Liver (tissue), 9 donors: ENCODE measurements around the gene B4GALNT3. TPM values are rescaled to one million over a fixed set of nuclear protein-coding genes. Genes with fewer than 3 reads are reported as not detected.

Source experiments
- DNase-seq: peaks from one replicate; pipeline ENCODE4 v3.0.0-alpha.2; 2017; ENCODE audit warnings: low spot score
- H3K27ac ChIP-seq, 2 donors: one replicate each; pipeline ENCODE4 v1.7.0; 2013; ENCODE audit warnings: inconsistent platforms in 2 of 2, low read length in 2 of 2, control low read depth in 1 of 2, low read depth in 1 of 2, mild to moderate bottlenecking in 1 of 2
- H3K27me3 ChIP-seq, 4 donors: one replicate each; pipeline versions ENCODE4 v1.6.1 to v1.7.0; 2013; ENCODE audit warnings: low read length in 3 of 4, inconsistent platforms in 1 of 4, mild to moderate bottlenecking in 1 of 4, moderate library complexity in 1 of 4; ENCODE audit not compliant: control insufficient read depth in 4 of 4, insufficient read depth in 4 of 4
- H3K36me3 ChIP-seq, 4 donors: one replicate each; pipeline versions ENCODE4 v1.6.1 to v1.7.0; 2013; ENCODE audit warnings: low read length in 3 of 4, mild to moderate bottlenecking in 3 of 4, low read depth in 1 of 4, moderate library complexity in 1 of 4; ENCODE audit not compliant: control insufficient read depth in 4 of 4, insufficient read depth in 3 of 4
- H3K4me1 ChIP-seq, 4 donors: one replicate each; pipeline versions ENCODE4 v1.6.1 to v1.7.0; 2013; ENCODE audit warnings: low read length in 3 of 4, mild to moderate bottlenecking in 3 of 4, moderate library complexity in 1 of 4; ENCODE audit not compliant: control insufficient read depth in 4 of 4, insufficient read depth in 4 of 4
- H3K4me3 ChIP-seq, 3 donors: one replicate each; pipeline versions ENCODE4 v1.6.1 to v1.7.0; 2013; ENCODE audit warnings: low read length in 3 of 3, control low read depth in 1 of 3, low read depth in 1 of 3, mild to moderate bottlenecking in 1 of 3
- H3K9ac ChIP-seq, 2 donors: one replicate each; pipeline ENCODE4 v1.7.0; 2013; ENCODE audit warnings: low read length in 2 of 2, mild to moderate bottlenecking in 2 of 2, moderate library complexity in 2 of 2, control low read depth in 1 of 2, low read depth in 1 of 2
- H3K9me3 ChIP-seq, 4 donors: one replicate each; pipeline versions ENCODE4 v1.6.1 to v1.7.0; 2013; ENCODE audit warnings: low read length in 3 of 4; ENCODE audit not compliant: control insufficient read depth in 4 of 4
- EGR1 ChIP-seq, 2 donors: IDR thresholded peaks; 2 replicates each; pipeline ENCODE4 v1.6.1; 2016 to 2018; ENCODE audit warnings: antibody characterized with exemption in 2 of 2, low read depth in 2 of 2
- FOXA1 ChIP-seq: IDR thresholded peaks from 2 replicates; pipeline ENCODE4 v1.6.1; 2016; ENCODE audit warnings: antibody characterized with exemption
- FOXA2 ChIP-seq: IDR thresholded peaks from 2 replicates; pipeline ENCODE4 v1.6.1; 2016; ENCODE audit warnings: antibody characterized with exemption
- HNF4A ChIP-seq, 2 donors: conservative IDR thresholded peaks; 2 replicates each; pipeline ENCODE4 v1.6.1; 2016; ENCODE audit warnings: antibody characterized with exemption in 2 of 2, mild to moderate bottlenecking in 2 of 2
- HNF4G ChIP-seq: IDR thresholded peaks from 2 replicates; pipeline ENCODE4 v1.6.1; 2016; ENCODE audit warnings: antibody characterized with exemption
- JUND ChIP-seq, 2 donors: IDR thresholded peaks; 2 replicates each; pipeline ENCODE4 v1.6.1; 2016; ENCODE audit warnings: antibody characterized with exemption in 2 of 2
- NR2F2 ChIP-seq: IDR thresholded peaks from 2 replicates; pipeline ENCODE4 v1.6.1; 2016; ENCODE audit warnings: antibody characterized with exemption
- SP1 ChIP-seq: IDR thresholded peaks from 2 replicates; pipeline ENCODE4 v1.6.1; 2018; ENCODE audit warnings: antibody characterized with exemption, mild to moderate bottlenecking
- TAF1 ChIP-seq: conservative IDR thresholded peaks from 2 replicates; pipeline ENCODE4 v1.6.1; 2016; ENCODE audit warnings: antibody characterized with exemption, mild to moderate bottlenecking
- YY1 ChIP-seq: IDR thresholded peaks from 2 replicates; pipeline ENCODE4 v1.6.1; 2016; ENCODE audit warnings: antibody characterized with exemption, mild to moderate bottlenecking
- WGBS: extraction: QIAGEN DNeasy Blood & Tissue Kit; methylation state at CpG from one replicate; pipeline ENCODE4 v1.1.7; 2013; 5-methylcytosine and 5-hydroxymethylcytosine counted together
- polyA plus RNA-seq, 2 donors: library from polyadenylated mRNA; stranded (reverse) in 1 of 2; unstranded in 1 of 2; fragments of 200-250 nt in 1 of 2; fragments of >200 nt in 1 of 2; fragmentation: Nextera tagmentation in 1 of 2; extraction: Ambion mirVana in 1 of 2; gene quantifications; one replicate each; pipeline versions ENCODE4 v1.2.1 to v1.2.3, GENCODE V29; 2013 to 2015
- total RNA-seq, 2 donors: library from RNA; depleted of rRNA; stranded (reverse); fragments of >200 nt; gene quantifications; one replicate each; pipeline ENCODE4 v1.2.3, GENCODE V29; 2014
- TF ChIP-seq, protein P1 (sequence below): IDR thresholded peaks from 2 replicates; pipeline ENCODE4 v1.6.1; 2016; ENCODE audit warnings: antibody characterized with exemption
- TF ChIP-seq, protein P2 (sequence below): IDR thresholded peaks from 2 replicates; pipeline ENCODE4 v1.6.1; 2016; ENCODE audit warnings: antibody characterized with exemption
- TF ChIP-seq, protein P3 (sequence below): IDR thresholded peaks from 2 replicates; pipeline ENCODE4 v1.6.1; 2016; ENCODE audit warnings: antibody characterized with exemption
- TF ChIP-seq, protein P4 (sequence below): fragments of 150-350 bp; IDR thresholded peaks from 2 replicates; pipeline ENCODE4 v1.5.1; 2017; ENCODE audit warnings: improper control_type of control experiment, low read depth, low read length; ENCODE audit not compliant: missing input control
- donor health status: healthy.
- donor health status: healthy.
- donor health status: healthy.
- donor health status: healthy.
- donor health status: healthy.

B4GALNT3 gene
- total and polyA plus RNA-seq, 4 donors: 0.09 to 0.25 (median 0.14) TPM; not detected in 1

- TF ChIP-seq, protein P1, sequence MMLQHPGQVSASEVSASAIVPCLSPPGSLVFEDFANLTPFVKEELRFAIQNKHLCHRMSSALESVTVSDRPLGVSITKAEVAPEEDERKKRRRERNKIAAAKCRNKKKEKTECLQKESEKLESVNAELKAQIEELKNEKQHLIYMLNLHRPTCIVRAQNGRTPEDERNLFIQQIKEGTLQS: no peak
- no peak for TF ChIP-seq SP1
- TF ChIP-seq TAF1: no peak
- no peak for TF ChIP-seq JUND (IDR thresholded peaks at IDR 0.05)
- TF ChIP-seq EGR1 (IDR thresholded peaks at IDR 0.05; ENCODE audit: low read depth in 2 of 2): no peak
- no peak for TF ChIP-seq FOXA2
- no peak for TF ChIP-seq FOXA1
Measured at GRCh38 chr12:505221-505620, 45.5 kb downstream of the B4GALNT3 start (continued).

DNA sequence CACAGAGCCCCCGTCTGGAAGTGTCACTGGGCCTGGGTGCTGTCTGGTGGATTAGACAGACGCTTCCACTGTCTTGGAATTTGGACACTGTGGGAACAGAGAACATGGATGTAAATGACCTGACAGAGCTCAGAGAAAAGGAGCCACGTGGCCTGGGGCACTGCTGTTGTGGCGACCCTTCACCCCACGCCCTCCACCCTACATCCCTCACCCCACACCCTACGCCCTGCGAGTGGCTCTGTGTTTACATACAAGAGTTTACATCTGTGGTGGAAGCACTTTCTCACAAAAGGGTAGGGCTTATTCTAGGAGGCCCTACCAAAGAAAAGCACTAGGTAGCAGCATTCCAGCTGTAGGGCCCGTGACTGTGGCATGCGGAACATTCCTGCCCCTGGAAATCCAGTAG lies 47.7 kb downstream of the B4GALNT3 start:
- Histone ChIP-seq H3K27me3 (peaks cover 0 to 3% (median 0%) of the 10 kb centered on the region in 4 donors), H3K27ac (no peak overlapping the region), H3K4me1 (no peaks in the 10 kb centered on the region), H3K9me3 (no peaks in the 10 kb centered on the region), H3K4me3 (no peak overlapping the region), H3K9ac (no peak overlapping the region), H3K36me3 (no peaks in the 10 kb centered on the region)
- no peak for TF ChIP-seq YY1
- TF ChIP-seq TAF1: no peak
- TF ChIP-seq, protein P1: no peak
- TF ChIP-seq HNF4G: no peak
- no peak for TF ChIP-seq HNF4A (conservative IDR thresholded peaks at IDR 0.05)
- TF ChIP-seq, protein P2, sequence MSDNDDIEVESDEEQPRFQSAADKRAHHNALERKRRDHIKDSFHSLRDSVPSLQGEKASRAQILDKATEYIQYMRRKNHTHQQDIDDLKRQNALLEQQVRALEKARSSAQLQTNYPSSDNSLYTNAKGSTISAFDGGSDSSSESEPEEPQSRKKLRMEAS: no peak
- TF ChIP-seq NR2F2: no peak
- TF ChIP-seq, protein P3, sequence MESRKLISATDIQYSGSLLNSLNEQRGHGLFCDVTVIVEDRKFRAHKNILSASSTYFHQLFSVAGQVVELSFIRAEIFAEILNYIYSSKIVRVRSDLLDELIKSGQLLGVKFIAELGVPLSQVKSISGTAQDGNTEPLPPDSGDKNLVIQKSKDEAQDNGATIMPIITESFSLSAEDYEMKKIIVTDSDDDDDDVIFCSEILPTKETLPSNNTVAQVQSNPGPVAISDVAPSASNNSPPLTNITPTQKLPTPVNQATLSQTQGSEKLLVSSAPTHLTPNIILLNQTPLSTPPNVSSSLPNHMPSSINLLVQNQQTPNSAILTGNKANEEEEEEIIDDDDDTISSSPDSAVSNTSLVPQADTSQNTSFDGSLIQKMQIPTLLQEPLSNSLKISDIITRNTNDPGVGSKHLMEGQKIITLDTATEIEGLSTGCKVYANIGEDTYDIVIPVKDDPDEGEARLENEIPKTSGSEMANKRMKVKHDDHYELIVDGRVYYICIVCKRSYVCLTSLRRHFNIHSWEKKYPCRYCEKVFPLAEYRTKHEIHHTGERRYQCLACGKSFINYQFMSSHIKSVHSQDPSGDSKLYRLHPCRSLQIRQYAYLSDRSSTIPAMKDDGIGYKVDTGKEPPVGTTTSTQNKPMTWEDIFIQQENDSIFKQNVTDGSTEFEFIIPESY: no peak
- no peak for TF ChIP-seq JUND (IDR thresholded peaks at IDR 0.05)
- TF ChIP-seq FOXA2: no peak
- TF ChIP-seq, protein P4, sequence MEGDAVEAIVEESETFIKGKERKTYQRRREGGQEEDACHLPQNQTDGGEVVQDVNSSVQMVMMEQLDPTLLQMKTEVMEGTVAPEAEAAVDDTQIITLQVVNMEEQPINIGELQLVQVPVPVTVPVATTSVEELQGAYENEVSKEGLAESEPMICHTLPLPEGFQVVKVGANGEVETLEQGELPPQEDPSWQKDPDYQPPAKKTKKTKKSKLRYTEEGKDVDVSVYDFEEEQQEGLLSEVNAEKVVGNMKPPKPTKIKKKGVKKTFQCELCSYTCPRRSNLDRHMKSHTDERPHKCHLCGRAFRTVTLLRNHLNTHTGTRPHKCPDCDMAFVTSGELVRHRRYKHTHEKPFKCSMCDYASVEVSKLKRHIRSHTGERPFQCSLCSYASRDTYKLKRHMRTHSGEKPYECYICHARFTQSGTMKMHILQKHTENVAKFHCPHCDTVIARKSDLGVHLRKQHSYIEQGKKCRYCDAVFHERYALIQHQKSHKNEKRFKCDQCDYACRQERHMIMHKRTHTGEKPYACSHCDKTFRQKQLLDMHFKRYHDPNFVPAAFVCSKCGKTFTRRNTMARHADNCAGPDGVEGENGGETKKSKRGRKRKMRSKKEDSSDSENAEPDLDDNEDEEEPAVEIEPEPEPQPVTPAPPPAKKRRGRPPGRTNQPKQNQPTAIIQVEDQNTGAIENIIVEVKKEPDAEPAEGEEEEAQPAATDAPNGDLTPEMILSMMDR: no peak
- no peak for TF ChIP-seq FOXA1
- no peak for TF ChIP-seq EGR1 (IDR thresholded peaks at IDR 0.05; ENCODE audit: low read depth in 2 of 2)
- WGBS: 61% methylated on average over 9 of the region's 9 CpGs
- DNase-seq: no peak

GRCh38 chr12:508145-508544 lies 48.4 kb downstream of the B4GALNT3 start:
- Histone ChIP-seq H3K4me1 (no peaks in the 10 kb centered on the region), H3K9me3 (no peaks in the 10 kb centered on the region), H3K27ac (no peak overlapping the region), H3K36me3 (no peaks in the 10 kb centered on the region), H3K4me3 (no peak overlapping the region), H3K27me3 (peaks cover 0 to 3% (median 0%) of the 10 kb centered on the region in 4 donors), H3K9ac (no peak overlapping the region)
- WGBS: 68% methylated on average over 2 of the region's 2 CpGs
- DNase-seq: no peak
- TF ChIP-seq SP1: no peak
- TF ChIP-seq, protein P2: no peak
